ENCODE measurements around the gene NCOR1.

NCOR1 gene

GRCh38 chr17:16025202-16025601 is 190.1 kb downstream of the NCOR1 start:
- DNase-seq = no peak

- no peak for DNase-seq
Measured at GRCh38 chr17:16023881-16024280, 191.5 kb downstream of the NCOR1 start.

GRCh38 chr17:16019347-16019746 is 196.0 kb downstream of the NCOR1 start:
- no peak for DNase-seq

DNA sequence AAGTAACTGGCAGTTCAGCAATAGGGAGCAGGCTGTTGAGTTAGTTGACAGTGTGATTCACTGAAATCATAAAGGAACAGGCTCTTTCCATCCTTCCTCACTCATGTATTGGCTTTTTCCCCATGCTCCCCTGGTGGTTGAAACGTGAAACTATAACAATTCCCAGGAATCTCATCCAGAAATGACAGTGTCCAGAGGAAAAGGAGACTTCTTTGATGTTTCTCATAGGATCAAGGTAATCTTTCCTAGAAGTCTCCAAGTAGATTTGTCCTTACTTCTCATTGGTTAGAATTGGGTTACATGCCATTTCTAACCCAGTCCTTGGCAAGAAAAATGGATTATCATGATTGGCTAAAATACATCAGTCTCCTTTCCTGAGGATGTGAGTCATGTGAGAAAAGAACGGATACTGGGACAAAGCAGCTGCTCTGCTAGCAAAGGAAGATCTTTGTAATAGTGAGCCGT is 201.4 kb downstream of the NCOR1 start:
- DNase-seq = no peak

- DNase-seq = no peak
Measured at GRCh38 chr17:16007439-16007838, 207.9 kb downstream of the NCOR1 start.

GRCh38 chr17:16005636-16006035 is 209.7 kb downstream of the NCOR1 start:
- DNase-seq = no peak

GRCh38 chr17:16003841-16004240 is 211.5 kb downstream of the NCOR1 start:
- no peak for DNase-seq

DNA sequence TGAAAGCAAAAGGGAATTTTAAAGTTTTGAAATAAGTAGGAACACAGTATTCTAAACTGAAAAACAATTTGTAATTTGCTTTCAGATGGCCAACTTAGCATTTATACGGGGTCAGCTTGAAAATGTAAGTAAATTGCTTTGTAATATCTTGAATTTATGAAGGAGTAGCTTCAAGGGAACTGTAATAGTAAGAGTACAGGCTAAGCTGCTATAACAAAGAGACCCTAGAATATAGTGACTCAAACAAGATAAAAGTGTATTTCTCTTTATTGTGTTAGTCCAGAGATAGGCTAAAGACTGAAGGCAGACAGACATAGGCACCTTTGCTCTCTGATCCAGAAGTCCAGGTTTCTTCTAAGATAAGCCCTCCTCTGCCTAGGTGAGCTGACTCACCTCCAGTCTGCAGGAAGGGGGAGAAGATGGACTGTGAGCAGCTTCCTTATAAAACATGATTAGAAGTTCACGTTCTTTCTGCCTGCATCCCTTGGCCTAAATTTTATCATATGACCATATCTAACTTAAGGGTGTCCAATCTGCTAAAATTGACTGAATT is 212.6 kb downstream of the NCOR1 start:
- no peak for DNase-seq

GRCh38 chr17:16001226-16001897 is 214.0 kb downstream of the NCOR1 start:
- no peak for DNase-seq

- peak in 2 of 4 experiments; percentile 25 to 57 for DNase-seq
Measured at GRCh38 chr17:15999974-16000827, 215.1 kb downstream of the NCOR1 start.

- DNase-seq = peak; percentile 65 to 82 (median 78)
Measured at GRCh38 chr17:15999141-15999973, 216.0 kb downstream of the NCOR1 start, which contains the start of the genes TTC19 and ZSWIM7. TTC19 (plus strand) TSS chr17:15999824; CDS start chr17:15999849, 25 bp downstream. ZSWIM7 (minus strand) TSS chr17:15999704; CDS start chr17:15999594, 110 bp downstream.

DNA sequence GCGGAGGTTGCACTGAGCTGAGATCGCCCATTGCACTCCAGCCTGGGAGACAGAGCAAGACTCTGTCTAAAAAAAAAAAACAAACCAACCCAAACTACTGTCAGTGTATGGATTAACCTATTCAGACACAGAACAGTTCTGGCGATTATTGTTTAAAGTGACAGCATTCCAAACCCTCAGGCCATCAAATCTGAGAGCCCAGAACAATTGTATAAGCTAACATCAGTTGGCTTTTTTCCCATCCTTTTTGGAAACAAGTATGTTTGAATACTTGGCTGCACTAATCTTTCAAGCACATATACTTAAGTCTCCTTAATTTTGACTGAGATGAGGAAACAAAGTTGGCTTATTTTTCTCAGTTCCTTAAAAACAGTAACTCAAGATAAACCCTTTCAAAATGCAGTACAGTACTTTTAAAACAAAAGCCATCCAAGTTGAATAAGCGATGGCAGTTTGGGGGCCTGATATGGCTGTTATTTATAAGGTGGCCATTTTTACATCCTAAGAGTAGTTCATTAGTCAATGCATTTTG is 217.2 kb downstream of the NCOR1 start:
- DNase-seq = no peak

GRCh38 chr17:15996322-15996721 is 219.0 kb downstream of the NCOR1 start:
- DNase-seq = no peak

- no peak for DNase-seq
Measured at GRCh38 chr17:15981646-15982580, 233.4 kb downstream of the NCOR1 start.

DNA sequence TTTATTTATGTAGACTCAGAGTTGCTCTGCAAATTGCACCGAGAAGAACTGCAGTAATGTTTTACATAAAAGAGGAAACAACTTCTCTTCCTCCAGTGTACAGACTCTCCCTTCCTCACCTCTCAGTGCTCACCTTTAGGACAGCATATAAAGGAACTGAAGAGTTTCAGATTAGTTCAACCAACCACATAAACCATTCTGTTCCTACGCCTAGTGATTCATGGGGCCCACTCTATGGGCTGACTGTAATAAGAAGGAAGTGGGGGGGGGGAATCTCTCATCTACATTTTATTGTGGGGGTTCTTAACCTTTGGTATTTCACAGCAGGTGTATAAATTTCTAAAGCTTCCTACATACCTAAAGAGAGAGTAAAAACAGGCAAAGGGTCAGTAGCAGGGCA is 234.1 kb downstream of the NCOR1 start:
- no peak for DNase-seq
